GM18870 (cell line): ENCODE data around the gene ERVH48-1.
"Not testable (repeated sequence)": the region's sequence is repeated elsewhere in the genome, so short reads cannot be mapped to it uniquely, and the experiment has no call there.

ENCODE experiments used
- ATAC-seq: cut with Tn5 transposase; IDR thresholded peaks from one replicate; pipeline ENCODE4 v1.9.1; 2021; ENCODE audit warnings: moderate library complexity; ENCODE audit not compliant: unreplicated experiment

ERVH48-1 gene

DNA sequence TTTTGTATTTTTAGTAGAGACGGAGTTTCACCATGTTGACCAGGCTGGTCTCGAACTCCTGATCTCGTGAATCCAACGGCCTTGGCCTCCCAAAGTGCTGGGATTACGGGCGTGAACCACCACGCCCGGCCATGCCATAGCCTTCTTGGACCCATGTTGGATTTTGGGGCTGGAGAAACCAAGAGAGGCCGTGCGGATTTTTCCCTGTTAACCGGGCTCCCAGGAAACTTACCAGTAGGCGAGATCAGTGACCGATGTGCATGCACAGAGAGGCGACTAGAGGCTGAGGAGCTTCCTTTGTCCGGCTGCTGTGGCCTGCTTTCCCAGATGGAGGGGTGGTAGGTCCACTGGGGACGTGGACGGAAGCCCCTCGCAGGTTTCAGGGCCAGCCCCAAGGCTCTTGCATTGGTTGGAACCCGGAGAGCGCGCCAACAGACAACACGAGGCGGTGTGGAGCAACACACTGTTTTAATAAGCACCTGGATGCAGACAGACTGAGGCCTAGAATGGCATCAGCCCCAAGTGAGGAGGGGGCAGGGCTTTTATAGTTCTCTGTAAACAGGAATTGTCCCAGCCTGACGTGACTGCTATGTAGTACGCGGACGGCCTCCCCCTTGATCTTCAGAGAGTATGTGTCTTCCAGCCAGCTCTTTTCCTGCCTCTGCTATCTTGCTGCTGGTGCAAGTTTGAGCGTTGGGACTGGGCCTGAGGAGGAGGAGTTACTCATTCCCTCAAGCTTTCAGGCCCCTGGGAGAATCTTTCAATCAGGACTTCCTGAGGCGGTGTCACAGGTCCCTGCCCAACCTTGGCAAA lies at the start of gene ERVH48-1:
Gene ERVH48-1 (minus strand): TSS at position 517 of the 813 bp plus-strand sequence. CDS start 6,624 bp downstream, outside the sequence.
- ATAC-seq: no peak

DNA sequence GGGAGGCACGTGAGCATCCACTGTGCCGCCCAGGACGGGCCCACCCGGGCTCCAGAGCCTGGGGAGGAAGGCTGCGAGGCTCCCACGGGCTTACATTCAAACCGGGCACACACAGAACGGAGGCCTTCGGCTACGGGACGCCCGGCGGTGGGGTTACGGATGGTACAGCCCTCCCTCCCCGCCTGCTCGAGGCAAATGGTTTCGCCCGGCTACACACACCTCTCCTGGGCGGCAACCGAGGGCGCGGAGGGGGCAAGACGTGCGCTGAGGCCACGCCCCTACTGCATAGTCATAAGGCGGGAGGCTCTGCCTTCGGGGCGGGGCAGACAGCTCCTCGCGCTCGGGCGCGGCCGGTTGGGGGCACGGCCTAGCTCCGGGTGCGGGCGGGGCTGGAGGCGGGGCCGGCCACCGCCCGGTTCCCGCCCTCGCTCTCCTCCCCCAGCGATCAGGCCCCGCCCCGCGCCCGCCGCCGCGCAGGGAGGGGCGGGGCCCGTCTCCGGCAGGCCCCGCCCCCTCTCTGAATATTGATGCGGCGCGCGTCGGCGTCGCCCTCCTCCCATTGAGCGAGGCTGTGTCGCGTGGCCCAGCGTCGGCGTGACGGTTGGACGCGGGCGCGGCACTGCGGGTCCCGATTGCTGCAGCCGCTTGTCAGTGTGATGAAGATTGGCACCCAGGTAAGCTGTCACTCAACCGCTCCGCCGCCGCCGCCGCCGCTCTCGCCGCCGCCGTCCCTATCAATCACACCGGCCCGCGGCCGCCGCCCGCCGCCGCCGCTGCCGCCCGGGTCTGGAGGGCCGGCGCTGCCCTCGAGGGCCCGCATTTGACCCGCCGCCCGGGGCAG lies 48.8 kb upstream of the ERVH48-1 start, which contains the start of gene PKNOX1:
Gene PKNOX1 (plus strand): TSS at position 572 of the 841 bp plus-strand sequence. CDS start 29,820 bp downstream, outside the sequence.
- peak; percentile 76 for ATAC-seq

GRCh38 chr21:42973309-42973990 lies 48.0 kb upstream of the ERVH48-1 start:
- no peak for ATAC-seq

GRCh38 chr21:42971897-42972275 lies 46.5 kb upstream of the ERVH48-1 start:
- ATAC-seq: no peak

GRCh38 chr21:42970946-42971653 lies 45.7 kb upstream of the ERVH48-1 start:
- no peak for ATAC-seq

DNA sequence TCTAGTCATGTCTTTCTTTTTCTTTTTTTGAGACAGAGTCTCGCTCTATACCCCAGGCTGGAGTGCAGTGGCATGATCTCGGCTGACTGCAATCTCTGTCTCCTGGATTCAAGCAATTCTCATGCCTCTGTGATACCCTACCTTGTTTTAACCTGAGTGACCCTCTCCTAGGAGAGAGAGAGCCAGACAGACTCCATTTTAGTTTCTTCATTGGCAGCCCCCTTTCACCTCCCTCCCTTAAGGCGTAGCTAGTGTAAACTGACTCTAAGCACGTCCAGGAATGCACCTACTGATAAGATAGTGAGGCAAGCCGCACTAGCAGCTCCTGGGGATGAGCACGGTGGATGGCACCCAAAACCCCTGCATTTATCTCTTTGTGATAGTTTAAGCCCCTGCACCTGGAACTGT lies 43.8 kb upstream of the ERVH48-1 start:
- no peak for ATAC-seq

DNA sequence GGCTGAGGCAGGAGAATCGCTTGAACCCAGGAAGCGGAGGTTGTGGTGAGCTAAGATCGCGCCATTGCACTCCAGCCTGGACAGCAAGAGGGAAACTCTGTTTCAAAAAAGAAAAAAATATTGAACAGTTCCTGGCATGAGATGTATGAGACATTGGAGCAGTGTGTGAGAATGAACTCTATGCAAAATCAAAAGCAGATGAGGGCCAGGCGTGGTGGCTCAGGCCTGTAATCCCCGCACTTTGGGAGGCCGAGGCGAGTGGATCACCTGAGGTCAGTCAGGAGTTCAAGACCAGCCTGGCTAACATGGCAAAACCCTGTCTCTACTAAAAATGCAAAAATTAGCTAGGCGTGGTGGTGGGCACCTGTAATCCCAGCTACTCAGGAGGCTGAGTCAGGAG lies 42.2 kb upstream of the ERVH48-1 start:
- not testable (repeated sequence) for ATAC-seq

DNA sequence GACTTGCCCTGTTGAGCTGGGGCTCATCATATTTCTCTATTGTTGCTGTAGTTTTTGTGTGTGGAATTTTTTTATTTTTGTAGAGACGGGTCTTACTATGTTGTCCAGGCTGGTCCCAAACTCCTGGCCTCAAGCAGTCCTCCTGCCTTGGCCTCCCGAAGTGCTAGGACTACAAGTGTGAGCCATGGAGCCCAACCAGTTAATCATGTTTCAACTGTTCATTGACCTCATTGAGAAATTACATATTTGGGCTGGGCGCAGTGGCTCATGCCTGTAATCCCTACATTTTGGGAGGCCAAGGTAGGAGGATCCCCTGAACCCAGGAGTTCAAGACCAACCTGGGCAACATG lies 39.8 kb upstream of the ERVH48-1 start:
- ATAC-seq: no peak

DNA sequence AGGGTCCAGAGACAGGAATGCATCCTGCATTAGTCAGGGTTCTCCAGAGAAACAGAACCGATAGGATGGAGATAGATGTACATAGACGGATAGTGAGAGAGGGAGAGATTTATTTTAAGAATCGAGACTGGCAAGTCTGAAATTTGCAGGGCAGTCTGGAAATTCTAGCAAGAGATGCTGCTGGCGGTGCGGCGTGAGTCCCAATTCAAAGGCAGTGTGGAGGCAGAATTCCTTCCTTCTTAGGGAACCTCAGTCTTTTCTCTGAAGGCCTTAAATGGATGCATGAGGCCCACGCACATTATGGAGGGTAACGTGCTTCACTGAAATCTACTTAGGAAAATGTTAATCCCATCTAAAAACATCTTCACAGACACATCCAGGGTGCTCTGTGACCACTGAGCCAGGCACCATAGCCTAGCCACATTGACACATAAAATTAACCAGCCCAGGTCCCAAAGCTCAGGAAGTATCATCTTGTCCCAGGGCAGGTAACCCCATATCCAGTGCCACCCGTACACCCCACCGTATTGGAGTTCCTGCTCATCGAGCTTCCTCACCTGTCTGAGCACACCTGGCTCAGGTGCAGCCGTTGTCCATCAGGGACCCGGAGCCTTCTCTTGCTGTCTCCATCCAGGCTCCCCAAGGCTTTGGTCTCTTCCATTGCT lies 39.2 kb upstream of the ERVH48-1 start:
- ATAC-seq: no peak

DNA sequence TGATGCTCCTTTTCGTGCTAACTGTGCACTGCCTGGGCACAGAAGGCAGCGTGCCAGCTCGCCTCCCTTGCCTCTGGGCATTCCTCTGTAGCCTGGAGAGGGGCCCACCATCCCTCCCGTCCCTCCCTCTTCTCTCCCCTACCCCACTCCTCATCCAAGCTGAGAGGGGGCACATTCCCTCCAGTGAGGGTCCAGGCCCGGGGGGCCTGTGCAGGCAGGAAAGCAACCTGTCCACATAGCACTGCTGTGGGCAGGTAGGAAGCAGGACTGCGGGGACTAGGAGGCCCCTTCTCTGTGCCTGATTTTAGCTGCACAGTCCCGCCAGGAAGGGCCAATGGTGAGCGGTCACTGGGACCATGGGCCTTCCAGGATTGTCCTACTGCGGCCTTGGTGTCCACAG lies 38.7 kb upstream of the ERVH48-1 start:
- no peak for ATAC-seq

GRCh38 chr21:42962380-42963007 lies 37.1 kb upstream of the ERVH48-1 start:
- no peak for ATAC-seq

- no peak for ATAC-seq
Measured at GRCh38 chr21:42959728-42960127, 34.3 kb upstream of the ERVH48-1 start.

- ATAC-seq: not testable (repeated sequence)
Measured at GRCh38 chr21:42958122-42958521, 32.7 kb upstream of the ERVH48-1 start.

GRCh38 chr21:42956824-42957630 lies 31.6 kb upstream of the ERVH48-1 start:
- ATAC-seq: no peak

DNA sequence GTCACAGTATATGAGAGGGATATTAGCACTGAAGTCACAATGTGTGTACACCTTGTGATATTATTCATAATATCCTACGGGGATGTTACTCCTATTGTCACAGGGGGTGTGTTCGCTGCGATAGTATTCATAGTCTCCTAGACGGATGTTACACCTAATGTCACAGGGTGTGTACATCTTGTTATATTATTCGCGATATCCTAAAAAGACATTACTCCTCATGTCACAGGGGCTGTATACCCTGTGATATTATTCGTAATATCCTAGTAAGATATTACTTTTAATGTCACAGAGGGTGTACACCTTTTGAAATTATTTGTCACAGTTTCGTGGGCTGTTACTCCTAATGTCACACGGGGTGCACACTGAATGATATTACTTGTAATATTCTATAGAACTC lies 25.8 kb upstream of the ERVH48-1 start:
- not testable (repeated sequence) for ATAC-seq

DNA sequence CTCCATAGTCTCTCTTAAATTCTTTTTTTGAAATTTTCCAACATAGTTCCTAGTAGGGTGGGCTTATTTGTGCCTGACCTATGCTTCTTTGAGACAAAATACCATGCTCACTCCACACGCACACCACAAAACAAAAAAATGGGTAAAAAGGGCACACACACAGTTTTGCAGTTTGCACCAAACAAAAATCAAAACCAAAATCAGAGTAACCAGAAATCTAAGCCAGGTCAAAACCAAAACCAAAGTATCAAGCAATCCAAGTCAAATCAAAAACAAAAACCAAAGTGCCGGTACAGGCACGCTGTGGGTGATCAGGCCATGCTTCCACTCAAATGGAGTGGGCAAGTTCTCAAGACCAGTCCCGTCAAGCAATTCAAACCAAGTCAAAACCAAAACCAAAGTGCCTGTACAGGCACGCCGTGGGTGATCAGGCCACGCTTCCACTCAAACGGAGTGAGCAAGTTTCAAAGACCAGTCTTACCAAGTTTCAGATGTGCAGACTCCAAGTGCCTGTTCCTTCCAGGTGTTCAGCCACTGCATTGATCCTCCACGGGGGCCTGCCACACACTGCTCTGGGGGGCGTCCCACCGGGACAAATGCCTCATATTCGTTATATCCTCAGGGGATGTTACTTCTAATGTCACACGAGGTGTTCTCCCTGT lies 23.8 kb upstream of the ERVH48-1 start:
- not testable (repeated sequence) for ATAC-seq

DNA sequence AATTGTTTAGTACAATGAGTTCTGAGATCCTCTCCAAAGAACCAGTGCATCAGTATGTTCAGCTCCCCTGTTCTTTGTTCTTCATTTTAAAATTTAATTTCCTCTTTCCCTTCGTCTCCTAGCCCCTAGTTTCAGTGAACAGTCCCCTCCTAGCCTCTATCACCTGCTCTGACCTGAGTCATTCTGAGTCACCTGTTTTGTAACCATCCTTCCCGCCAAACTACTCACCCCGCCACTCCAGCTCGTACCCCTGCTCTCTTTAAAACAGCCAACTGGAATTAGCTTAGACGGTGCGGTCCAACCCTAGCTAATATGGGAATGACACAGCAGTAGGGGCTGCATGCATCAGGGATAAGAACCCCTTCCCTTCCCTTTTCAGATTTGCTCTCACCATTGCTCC lies 16.8 kb upstream of the ERVH48-1 start:
- ATAC-seq: no peak

GRCh38 chr21:42941696-42942085 lies 16.3 kb upstream of the ERVH48-1 start:
- ATAC-seq: no peak
